Frontal cortex (tissue), 4 donors: ENCODE measurements around the gene GOLGA7B. TPM values are rescaled to one million over a fixed set of nuclear protein-coding genes. Genes with fewer than 3 reads are reported as not detected.

Experiments used
- DNase-seq, 2 donors: peaks; one replicate each; pipeline ENCODE4 v3.0.0; 2012; ENCODE audit warnings: low spot score in 2 of 2
- FAIRE-seq: peaks from 2 replicates; lab custom pipeline; 2012; peaks lifted over from hg19 to GRCh38; lab: Jason Lieb, UNC
- total RNA-seq: library from RNA; depleted of rRNA; stranded (reverse); fragments of >200 nt; gene quantifications from one replicate; pipeline ENCODE4 v1.2.3, GENCODE V29; 2014
- donor health status: control.
- donor health status: control.
- donor health status: control.

GOLGA7B gene
- total RNA-seq, 1 donor from 2014 or later: 17.9 TPM

DNA sequence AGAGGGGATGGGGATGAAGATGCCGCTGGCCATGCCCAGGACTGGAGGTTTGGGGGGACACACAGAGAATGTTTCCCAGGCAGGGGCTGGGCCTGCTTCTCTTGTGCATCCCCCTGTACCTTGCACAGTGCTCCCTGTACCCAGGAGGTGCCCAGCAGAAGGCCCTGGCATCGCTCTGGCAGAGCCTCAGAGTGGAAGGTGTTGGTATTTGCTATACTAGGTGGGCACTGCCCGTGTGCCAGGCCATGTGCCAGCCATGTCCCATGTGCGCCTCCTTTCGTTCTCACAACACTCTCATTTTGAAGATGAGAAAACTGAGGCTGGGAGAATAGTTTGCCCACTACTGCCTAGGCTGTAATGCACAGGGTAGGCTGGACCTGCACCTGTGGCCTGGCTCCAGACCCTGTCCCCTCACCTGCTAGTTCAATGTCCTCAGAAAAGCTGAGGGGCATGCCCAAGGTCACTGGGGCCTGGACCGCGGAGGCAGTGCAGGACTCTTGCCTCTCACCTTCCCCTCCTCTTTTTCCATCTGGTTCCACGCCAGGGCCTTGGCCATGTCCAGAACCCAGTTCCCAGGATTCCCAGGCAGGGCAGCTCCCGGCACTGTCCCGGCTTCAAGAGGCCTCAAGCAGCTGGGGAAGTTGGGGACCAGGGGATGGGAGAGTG is 64.7 kb downstream of the GOLGA7B start:
- no peak for DNase-seq
- FAIRE-seq: no peak

DNA sequence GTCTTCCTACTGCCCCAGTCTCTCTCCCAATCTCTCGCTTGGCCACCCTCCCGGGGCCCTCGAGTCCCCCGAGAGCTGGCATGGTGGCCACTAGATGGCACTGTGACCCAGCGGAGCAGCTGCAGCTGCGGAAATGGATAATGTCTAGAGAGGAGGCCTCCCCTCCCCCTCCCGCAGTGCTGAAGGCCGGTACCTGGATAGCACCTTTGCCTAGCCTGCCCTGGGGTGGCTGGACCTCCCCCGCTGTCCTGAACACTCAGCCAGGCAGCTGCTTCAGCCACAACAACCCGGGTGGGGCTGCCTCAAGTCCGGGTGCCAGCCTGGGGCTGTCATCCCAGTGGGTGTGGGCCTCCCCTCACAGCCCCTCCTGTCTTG is 65.2 kb downstream of the GOLGA7B start:
- DNase-seq (peak; percentile 57 to 79), FAIRE-seq (no peak)

DNA sequence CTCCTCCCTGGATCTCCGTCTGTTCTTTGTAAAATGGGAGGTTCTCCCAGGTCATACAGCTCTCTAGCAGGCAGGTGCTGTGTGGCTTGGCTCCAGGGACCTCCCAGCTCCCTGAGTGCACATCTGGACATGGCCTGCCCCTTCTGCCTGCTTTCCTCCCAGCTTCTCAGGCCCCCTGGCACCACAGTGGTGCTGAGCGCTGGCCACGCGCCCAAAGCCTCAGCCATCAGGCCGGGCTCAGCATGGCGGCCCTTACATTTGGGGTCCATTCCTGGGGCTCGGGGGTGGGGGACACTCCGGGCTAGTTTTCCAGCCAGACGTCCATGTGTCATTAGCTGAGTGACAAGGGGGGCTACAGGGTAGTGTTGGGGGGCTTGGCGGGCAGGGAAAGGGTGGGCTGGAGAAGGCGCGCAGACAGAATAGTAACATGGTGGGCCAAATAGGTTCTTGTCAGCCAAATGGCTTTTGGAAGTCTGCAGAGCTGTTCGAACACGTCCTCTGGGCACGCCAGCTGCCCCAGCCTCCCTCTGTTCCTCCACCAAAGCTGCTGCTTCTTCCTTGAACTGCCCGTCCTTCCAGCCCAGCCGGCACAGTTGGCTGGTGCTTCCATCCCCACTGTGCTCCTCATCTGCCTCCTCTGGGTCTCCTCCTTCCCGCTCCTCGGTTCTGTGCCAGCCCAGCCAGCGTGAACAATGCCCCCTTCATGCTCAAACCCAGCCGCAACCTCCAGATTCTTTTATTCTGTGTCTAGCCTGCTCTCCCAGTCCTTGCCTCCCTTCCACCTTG is 65.9 kb downstream of the GOLGA7B start:
- FAIRE-seq: no peak
- peak; percentile 34 to 56 for DNase-seq

DNA sequence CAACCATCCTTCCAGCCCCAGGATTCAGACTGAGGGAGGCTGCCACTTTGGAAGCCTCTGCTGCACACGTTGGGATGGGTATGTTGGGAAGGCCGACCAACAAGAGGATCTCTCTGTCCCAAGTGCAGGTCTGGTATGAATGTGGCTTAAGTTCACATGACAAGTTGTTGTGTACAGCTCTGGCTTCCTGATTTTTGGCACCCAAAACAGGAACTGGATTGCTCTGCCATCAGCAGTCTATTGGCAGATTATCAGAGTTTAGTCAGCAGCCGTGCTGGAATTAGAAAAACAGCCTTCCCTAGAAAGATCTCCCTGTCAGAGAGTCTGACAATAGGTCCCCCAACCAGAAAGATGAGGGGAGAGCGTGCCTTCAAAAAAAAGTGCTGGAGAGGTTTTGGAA is 66.9 kb downstream of the GOLGA7B start:
- FAIRE-seq (no peak), DNase-seq (no peak)

DNA sequence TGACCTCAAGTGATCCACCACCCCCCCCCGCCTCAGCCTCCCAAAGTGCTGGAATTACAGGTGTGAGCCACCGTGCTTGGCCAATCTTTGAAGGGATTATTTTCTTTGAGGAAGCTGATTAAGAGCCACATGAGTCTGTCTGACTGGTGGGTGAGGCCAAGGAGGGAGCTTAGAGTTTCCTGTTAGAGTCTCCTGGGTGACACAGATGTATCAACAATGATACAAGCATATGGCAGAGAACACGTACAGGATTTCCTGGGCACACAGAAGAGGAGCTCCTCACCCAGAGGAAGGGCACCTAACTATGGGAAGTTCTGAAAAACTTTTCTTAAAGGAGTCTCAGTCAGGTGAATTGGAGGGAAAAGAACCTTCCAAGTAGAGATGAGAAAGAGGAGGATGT is 69.4 kb downstream of the GOLGA7B start:
- DNase-seq: no peak
- FAIRE-seq: no peak

DNA sequence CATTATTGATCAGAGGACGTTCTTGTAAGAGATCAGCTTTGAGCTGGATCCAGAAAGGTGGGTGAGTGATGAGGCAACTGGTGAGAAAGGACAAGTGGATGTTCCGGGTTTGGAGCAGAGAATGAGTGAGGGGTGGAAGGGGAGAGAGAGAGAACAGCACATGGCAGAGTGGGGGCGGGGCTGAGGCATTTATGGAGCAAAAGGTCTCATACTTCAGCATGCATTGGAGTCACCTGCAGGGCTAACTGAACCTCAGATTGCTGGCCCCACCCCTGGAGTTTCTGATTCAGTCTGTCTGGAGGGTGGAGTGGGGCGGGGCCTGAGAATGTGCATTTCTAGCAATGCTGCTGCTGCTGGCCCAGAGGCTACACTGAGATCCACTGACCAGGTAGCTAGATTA is 71.2 kb downstream of the GOLGA7B start:
- DNase-seq (no peak), FAIRE-seq (no peak)

Other genes starting within 250 kb of the GOLGA7B start
- gene MORN4, start 216.3 kb upstream of the GOLGA7B start, total RNA-seq: 35.5 TPM
- 11.0 TPM for gene PI4K2A, start 209.2 kb upstream of the GOLGA7B start, total RNA-seq
- gene AVPI1, start 162.6 kb upstream of the GOLGA7B start, total RNA-seq: 2.4 TPM
- gene MARVELD1, start 136.1 kb upstream of the GOLGA7B start, total RNA-seq: 6.1 TPM
- 45.2 TPM for gene ZFYVE27, start 112.7 kb upstream of the GOLGA7B start, total RNA-seq
- 1.6 TPM for gene SFRP5, start 77.8 kb upstream of the GOLGA7B start, total RNA-seq
- gene CRTAC1, start 180.8 kb downstream of the GOLGA7B start, total RNA-seq: 7.3 TPM